ENCODE results near the gene LRRC26.
"Not testable (repeated sequence)": the region's sequence is repeated elsewhere in the genome, so short reads cannot be mapped to it uniquely, and the experiment has no call there.

Gene LRRC26

GRCh38 chr9:137130176-137130755 lies 39.6 kb downstream of the LRRC26 start:
- DNase-seq = no peak

- DNase-seq = peak; percentile 91
Measured at GRCh38 chr9:137129456-137130175, 40.2 kb downstream of the LRRC26 start.

- no peak for DNase-seq
Measured at GRCh38 chr9:137128862-137129455, 40.9 kb downstream of the LRRC26 start.

- DNase-seq = peak; percentile 42
Measured at GRCh38 chr9:137128158-137128861, 41.5 kb downstream of the LRRC26 start.

- DNase-seq = no peak
Measured at GRCh38 chr9:137127301-137128157, 42.3 kb downstream of the LRRC26 start.

DNA sequence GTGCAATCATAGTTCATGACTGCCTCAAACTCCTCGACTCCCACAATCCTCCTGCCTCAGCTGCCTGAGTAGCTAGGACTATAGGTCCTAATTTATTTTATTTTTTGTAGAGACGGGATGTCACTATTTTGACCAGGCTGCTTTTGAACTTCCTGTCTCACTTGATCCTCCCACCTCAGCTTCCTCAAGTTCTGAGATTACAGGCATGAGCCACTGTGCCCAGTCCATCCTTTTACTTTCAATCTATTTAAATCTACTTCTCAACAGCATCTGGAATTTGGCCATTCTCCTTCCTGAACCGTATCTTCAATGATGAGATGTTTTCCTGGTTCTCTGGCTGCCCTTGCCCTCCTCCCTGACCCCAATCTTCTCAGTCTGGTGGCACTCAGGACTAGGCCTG lies 43.1 kb downstream of the LRRC26 start:
- DNase-seq = no peak

- not testable (repeated sequence) for DNase-seq
Measured at GRCh38 chr9:137123952-137124462, 45.8 kb downstream of the LRRC26 start.

DNA sequence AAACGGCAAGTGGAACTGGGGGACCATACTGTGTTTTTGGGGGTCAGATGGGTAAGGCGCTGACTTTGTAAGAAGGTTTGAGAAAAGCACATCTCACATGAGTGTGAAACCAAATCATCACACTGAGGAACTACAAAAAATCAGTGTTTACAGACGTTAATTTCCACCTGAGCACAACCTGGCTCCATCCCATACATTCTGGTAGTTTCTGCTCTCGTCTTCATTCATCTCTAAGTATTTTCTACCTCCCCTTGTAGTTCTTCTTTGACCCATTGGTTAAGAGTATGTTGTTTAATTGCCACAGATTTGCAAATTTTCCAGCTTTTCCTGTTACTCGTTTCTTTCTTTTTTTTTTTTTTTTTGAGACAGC lies 46.4 kb downstream of the LRRC26 start:
- DNase-seq = no peak

GRCh38 chr9:137122796-137123467 lies 46.9 kb downstream of the LRRC26 start:
- DNase-seq = not testable (repeated sequence)

DNA sequence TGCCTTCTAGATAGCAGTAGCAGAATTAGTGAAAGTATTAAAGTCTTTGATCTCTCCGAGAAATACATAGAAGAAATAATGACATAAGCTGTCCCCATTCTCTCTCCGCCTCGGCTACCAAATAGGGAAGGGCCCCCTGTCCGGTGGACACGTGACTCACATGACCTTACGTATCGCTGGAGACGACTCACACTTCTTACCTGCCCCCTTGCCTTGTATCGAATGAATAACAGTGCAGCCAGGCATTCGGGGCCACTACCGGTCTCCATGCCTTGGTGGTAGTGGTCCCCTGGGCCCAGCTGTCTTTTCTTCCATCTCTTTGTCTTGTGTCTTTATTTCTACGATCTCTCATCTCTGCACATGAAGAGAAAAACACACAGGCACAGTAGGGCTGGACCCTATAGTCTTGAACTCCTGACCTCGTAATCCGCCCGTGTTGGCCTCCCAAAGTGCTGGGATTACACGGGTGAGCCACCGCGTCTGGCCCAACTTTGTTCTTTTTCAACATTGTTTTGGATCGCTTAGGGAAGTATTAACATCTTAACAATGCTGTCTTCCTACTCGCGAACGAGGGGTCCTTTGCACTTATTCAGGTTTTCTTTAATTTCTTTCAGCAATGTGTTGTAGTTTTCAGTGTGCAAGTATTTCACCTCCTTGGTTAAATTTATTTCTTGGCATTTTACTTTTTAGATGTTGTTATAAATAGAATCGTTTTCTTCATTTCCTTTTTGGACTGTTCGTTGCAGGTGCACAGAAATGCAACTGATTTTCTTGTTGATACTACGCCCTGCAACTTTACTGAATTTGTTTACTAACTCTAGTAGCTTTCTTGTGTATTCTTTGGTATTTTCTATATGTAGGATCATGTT lies 47.7 kb downstream of the LRRC26 start:
- not testable (repeated sequence) for DNase-seq

All from stimulated activated CD4-positive, alpha-beta T cell treated with anti-CD3 and anti-CD28 coated beads, Interleukin-1b, Interleukin-23, amount 100 ng/mL, for 48 hours (primary cell).